K562 (cell line): ENCODE results near the gene FTH1. TPM values are rescaled to one million over a fixed set of nuclear protein-coding genes. Genes with fewer than 3 reads are reported as not detected.
A peak's percentile ranks its signal among the peaks of the same experiment; 100 is the strongest.

Source experiments
- CBFB ChIP-seq: sonication (generic); formaldehyde crosslinking; IDR thresholded peaks from 2 replicates; pipeline ENCODE4 v1.4.0; 2020; ENCODE audit warnings: mild to moderate bottlenecking, missing genetic modification reagents
- GABPA ChIP-seq: fragments of 200-800 bp; sonication (Bioruptor generic); conservative IDR thresholded peaks from 2 replicates; pipeline ENCODE4 v1.6.1; 2016; ENCODE audit warnings: low read depth, missing genetic modification characterization, missing compliant biosample characterization
- HNRNPUL1 ChIP-seq: fragments of 200-400 bp; formaldehyde crosslinking; IDR thresholded peaks from 2 replicates; pipeline ENCODE4 v1.6.1; 2017; ENCODE audit warnings: low read length
- NCOA2 ChIP-seq, 2 experiments: fragments of 450-650 bp; IDR thresholded peaks; 2 replicates each; pipeline ENCODE4 v1.6.1; 2018; ENCODE audit warnings: mild to moderate bottlenecking in 2 of 2, moderate library complexity in 1 of 2; ENCODE audit not compliant: partially characterized antibody in 2 of 2
- NFXL1 ChIP-seq: fragments of 450-650 bp; formaldehyde crosslinking; IDR thresholded peaks from 2 replicates; pipeline ENCODE4 v1.4.0; 2021; ENCODE audit warnings: mild to moderate bottlenecking
- NR2C1 ChIP-seq, 2 experiments: fragments of 450-650 bp; IDR thresholded peaks; 2 replicates each; pipeline ENCODE4 v1.6.1; 2017; ENCODE audit warnings: mild to moderate bottlenecking in 2 of 2, antibody characterized with exemption in 1 of 2, inconsistent platforms in 1 of 2, missing compliant biosample characterization in 1 of 2, missing genetic modification characterization in 1 of 2
- POLR3G ChIP-seq: IDR thresholded peaks from 2 replicates; pipeline ENCODE4 v1.6.1; 2011; ENCODE audit not compliant: insufficient read length, insufficient replicate concordance; ENCODE audit errors: extremely low read depth
- RBM22 ChIP-seq: fragments of 200-400 bp; formaldehyde crosslinking; IDR thresholded peaks from 2 replicates; pipeline ENCODE4 v1.6.1; 2018; ENCODE audit warnings: low read length, low read depth; ENCODE audit not compliant: poor library complexity, severe bottlenecking
- ZNF24 ChIP-seq: fragments of 450-650 bp; IDR thresholded peaks from 2 replicates; pipeline ENCODE4 v1.6.1; 2016
- ZNF707 ChIP-seq: fragments of 250-450 bp; sonication (Bioruptor Pico); conservative IDR thresholded peaks from 2 replicates; pipeline ENCODE4 v1.8.0; 2022; ENCODE audit warnings: inconsistent platforms, mild to moderate bottlenecking, moderate library complexity
- ZNF717 ChIP-seq: fragments of 250-450 bp; sonication (Bioruptor Pico); IDR thresholded peaks from 2 replicates; pipeline ENCODE4 v1.5.0; 2021
- polyA plus RNA-seq, 8 experiments: library from polyadenylated mRNA; depleted of rRNA in 4 of 8; stranded (reverse) in 5 of 8; unstranded in 3 of 8; fragments of >200 nt; fragmentation: Nextera tagmentation in 2 of 8; fragmentation: Illumina TruSeq in 1 of 8; extraction: Ambion mirVana in 2 of 8; extraction: Trizol in 1 of 8; gene quantifications; 2 replicates each; pipeline versions ENCODE4 v1.2.1 to v1.2.3, GENCODE V29; 2011 to 2014; ENCODE audit warnings: inconsistent platforms in 1 of 8, missing spikeins in 1 of 8
- total RNA-seq, 7 experiments: library from RNA; depleted of rRNA in 6 of 7; stranded (reverse); fragments of >200 nt in 6 of 7; fragmentation: Illumina TruSeq in 2 of 7; extraction: Trizol in 2 of 7; gene quantifications; 2 replicates each; pipeline versions ENCODE4 v1.2.1 to v1.2.3, GENCODE V29; 2011 to 2021; ENCODE audit warnings: low replicate concordance in 1 of 7
- TF ChIP-seq, protein P1 (sequence below), 3 experiments: fragments of 200-800 bp in 1 of 3; fragments of 250-450 bp in 1 of 3; fragments of 450-650 bp in 1 of 3; sonication (Bioruptor Pico) in 1 of 3; sonication (Bioruptor generic) in 1 of 3; formaldehyde crosslinking in 1 of 3; IDR thresholded peaks; 2 replicates each; pipeline versions ENCODE4 v1.6.1 to v1.8.0; 2016 to 2022; ENCODE audit warnings: mild to moderate bottlenecking in 2 of 3, missing genetic modification characterization in 2 of 3, missing compliant biosample characterization in 1 of 3, moderate library complexity in 1 of 3
- TF ChIP-seq, protein P2 (sequence below): fragments of 250-450 bp; sonication (Bioruptor Pico); IDR thresholded peaks from 2 replicates; pipeline ENCODE4 v1.8.0; 2022; ENCODE audit warnings: moderate library complexity, mild to moderate bottlenecking, inconsistent platforms
- TF ChIP-seq, protein P3 (sequence below): sonication (generic); formaldehyde crosslinking; IDR thresholded peaks from 2 replicates; pipeline ENCODE4 v1.8.1; 2023; ENCODE audit warnings: mild to moderate bottlenecking, missing genetic modification reagents
- TF ChIP-seq, protein P4 (sequence below): fragments of 250-450 bp; sonication (Bioruptor Pico); IDR thresholded peaks from 2 replicates; pipeline ENCODE4 v1.5.0; 2020; ENCODE audit warnings: mild to moderate bottlenecking

Gene FTH1
- total and polyA plus RNA-seq, 9 of the 15 experiments (the other 6 are each of a cell fraction or from before 2014, with no cell fraction given) = 370 to 3,146 (median 802) TPM

DNA sequence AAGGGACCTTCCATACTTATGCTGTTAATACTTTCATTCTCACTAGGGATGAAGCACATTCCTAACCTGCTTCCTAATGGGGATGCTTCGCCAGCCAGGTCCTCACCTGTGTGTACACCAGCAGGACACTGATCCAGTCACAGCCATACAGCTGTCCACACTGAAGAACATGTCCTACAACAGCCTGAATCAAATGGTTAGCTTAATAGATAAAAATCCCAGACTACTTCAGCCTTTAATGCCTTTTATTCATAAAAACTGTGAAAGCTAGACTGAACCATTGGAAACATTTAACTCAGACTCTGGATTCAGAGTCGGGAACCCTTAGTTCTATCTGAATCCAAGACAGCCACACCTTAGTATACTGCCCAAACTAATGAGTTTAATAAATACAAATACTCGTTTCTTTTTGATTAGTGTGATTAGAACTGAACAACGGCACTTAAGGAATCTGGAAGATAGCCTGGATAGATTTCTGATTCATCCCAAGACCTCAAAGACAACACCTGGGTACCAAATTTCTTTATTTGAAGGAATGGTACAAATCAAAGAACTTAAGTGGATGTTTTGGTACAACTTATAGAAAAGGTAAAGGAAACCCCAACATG, 3.3 kb downstream of the FTH1 start (continued):
- TF ChIP-seq GABPA = no peak
- TF ChIP-seq RBM22 = no peak
- TF ChIP-seq, protein P1, sequence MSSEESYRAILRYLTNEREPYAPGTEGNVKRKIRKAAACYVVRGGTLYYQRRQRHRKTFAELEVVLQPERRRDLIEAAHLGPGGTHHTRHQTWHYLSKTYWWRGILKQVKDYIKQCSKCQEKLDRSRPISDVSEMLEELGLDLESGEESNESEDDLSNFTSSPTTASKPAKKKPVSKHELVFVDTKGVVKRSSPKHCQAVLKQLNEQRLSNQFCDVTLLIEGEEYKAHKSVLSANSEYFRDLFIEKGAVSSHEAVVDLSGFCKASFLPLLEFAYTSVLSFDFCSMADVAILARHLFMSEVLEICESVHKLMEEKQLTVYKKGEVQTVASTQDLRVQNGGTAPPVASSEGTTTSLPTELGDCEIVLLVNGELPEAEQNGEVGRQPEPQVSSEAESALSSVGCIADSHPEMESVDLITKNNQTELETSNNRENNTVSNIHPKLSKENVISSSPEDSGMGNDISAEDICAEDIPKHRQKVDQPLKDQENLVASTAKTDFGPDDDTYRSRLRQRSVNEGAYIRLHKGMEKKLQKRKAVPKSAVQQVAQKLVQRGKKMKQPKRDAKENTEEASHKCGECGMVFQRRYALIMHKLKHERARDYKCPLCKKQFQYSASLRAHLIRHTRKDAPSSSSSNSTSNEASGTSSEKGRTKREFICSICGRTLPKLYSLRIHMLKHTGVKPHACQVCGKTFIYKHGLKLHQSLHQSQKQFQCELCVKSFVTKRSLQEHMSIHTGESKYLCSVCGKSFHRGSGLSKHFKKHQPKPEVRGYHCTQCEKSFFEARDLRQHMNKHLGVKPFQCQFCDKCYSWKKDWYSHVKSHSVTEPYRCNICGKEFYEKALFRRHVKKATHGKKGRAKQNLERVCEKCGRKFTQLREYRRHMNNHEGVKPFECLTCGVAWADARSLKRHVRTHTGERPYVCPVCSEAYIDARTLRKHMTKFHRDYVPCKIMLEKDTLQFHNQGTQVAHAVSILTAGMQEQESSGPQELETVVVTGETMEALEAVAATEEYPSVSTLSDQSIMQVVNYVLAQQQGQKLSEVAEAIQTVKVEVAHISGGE (CRISPR knock-in tag; IDR thresholded peaks at IDR 0.05) = peak in 1 of 3 experiments; percentile 43; a peak in 1 of 6 replicates
- no peak for TF ChIP-seq HNRNPUL1
- no peak for TF ChIP-seq ZNF707 (CRISPR knock-in tag)
- TF ChIP-seq, protein P2, sequence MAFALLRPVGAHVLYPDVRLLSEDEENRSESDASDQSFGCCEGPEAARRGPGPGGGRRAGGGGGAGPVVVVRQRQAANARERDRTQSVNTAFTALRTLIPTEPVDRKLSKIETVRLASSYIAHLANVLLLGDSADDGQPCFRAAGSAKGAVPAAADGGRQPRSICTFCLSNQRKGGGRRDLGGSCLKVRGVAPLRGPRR (CRISPR knock-in tag) = peak; percentile 70; the same call in 1 of the 2 replicates
- no peak for TF ChIP-seq NR2C1 (IDR thresholded peaks at IDR 0.05)
- no peak for TF ChIP-seq NR2C1 (tag; IDR thresholded peaks at IDR 0.05)
- TF ChIP-seq, protein P3, sequence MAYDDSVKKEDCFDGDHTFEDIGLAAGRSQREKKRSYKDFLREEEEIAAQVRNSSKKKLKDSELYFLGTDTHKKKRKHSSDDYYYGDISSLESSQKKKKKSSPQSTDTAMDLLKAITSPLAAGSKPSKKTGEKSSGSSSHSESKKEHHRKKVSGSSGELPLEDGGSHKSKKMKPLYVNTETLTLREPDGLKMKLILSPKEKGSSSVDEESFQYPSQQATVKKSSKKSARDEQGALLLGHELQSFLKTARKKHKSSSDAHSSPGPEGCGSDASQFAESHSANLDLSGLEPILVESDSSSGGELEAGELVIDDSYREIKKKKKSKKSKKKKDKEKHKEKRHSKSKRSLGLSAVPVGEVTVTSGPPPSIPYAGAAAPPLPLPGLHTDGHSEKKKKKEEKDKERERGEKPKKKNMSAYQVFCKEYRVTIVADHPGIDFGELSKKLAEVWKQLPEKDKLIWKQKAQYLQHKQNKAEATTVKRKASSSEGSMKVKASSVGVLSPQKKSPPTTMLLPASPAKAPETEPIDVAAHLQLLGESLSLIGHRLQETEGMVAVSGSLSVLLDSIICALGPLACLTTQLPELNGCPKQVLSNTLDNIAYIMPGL (CRISPR knock-in tag) = no peak
- TF ChIP-seq, protein P4, sequence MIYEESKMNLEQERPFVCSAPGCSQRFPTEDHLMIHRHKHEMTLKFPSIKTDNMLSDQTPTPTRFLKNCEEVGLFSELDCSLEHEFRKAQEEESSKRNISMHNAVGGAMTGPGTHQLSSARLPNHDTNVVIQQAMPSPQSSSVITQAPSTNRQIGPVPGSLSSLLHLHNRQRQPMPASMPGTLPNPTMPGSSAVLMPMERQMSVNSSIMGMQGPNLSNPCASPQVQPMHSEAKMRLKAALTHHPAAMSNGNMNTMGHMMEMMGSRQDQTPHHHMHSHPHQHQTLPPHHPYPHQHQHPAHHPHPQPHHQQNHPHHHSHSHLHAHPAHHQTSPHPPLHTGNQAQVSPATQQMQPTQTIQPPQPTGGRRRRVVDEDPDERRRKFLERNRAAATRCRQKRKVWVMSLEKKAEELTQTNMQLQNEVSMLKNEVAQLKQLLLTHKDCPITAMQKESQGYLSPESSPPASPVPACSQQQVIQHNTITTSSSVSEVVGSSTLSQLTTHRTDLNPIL (CRISPR knock-in tag) = peak; percentile 85
- TF ChIP-seq ZNF717 (CRISPR knock-in tag) = peak; percentile 85; the same call in 1 of the 2 replicates
- TF ChIP-seq NCOA2 (IDR thresholded peaks at IDR 0.05; ENCODE audit: partially characterized antibody in 2 of 2) = no peak
- TF ChIP-seq NFXL1 = peak; percentile 90; the same call in 1 of the 2 replicates
- TF ChIP-seq CBFB (CRISPR knock-in tag) = no peak
- no peak for TF ChIP-seq POLR3G
- no peak for TF ChIP-seq ZNF24
